Measurements from ENCODE around the gene MAFG. TPM values are rescaled to one million over a fixed set of nuclear protein-coding genes. Genes with fewer than 3 reads are reported as not detected.

Gene MAFG
- total and polyA plus RNA-seq, 2 of the 13 experiments (the other 11 are each of a cell fraction or from before 2014, with no cell fraction given) = 14.5 to 20.0 TPM

GRCh38 chr17:81961521-81962498 lies 34.3 kb upstream of the MAFG start (continued):
- TF ChIP-seq ZNF33B (CRISPR knock-in tag; IDR thresholded peaks at IDR 0.05) (peak; percentile 22; the same call in 1 of the 2 replicates), ADNP (CRISPR knock-in tag; IDR thresholded peaks at IDR 0.05) (no peak), RBFOX2 (IDR thresholded peaks at IDR 0.05; ENCODE audit: low read depth, low read length) (peak; percentile 89), ZNF704 (CRISPR knock-in tag; IDR thresholded peaks at IDR 0.05; ENCODE audit: borderline replicate concordance) (0 out of 2 replicates have a peak, but pooled peaks have one; percentile 12), HDAC1 (CRISPR knock-in tag; IDR thresholded peaks at IDR 0.05) (peak; percentile 34; the same call in 1 of the 2 replicates), ZNF142 (CRISPR knock-in tag; IDR thresholded peaks at IDR 0.05) (peak; percentile 87), ZNF333 (CRISPR knock-in tag; IDR thresholded peaks at IDR 0.05; ENCODE audit: borderline replicate concordance) (no peak), MEF2D (CRISPR knock-in tag; IDR thresholded peaks at IDR 0.05) (no peak), ESRRA (CRISPR knock-in tag; IDR thresholded peaks at IDR 0.05; ENCODE audit: low read depth) (0 out of 2 replicates have a peak, but pooled peaks have one; percentile 16), NR2F1 (CRISPR knock-in tag; IDR thresholded peaks at IDR 0.05) (no peak), ZNF792 (CRISPR knock-in tag; IDR thresholded peaks at IDR 0.05) (0 out of 2 replicates have a peak, but pooled peaks have one; percentile 21), SPEN (CRISPR knock-in tag; IDR thresholded peaks at IDR 0.05; ENCODE audit: low read depth) (peak; percentile 12; the same call in 1 of the 2 replicates), MAX (IDR thresholded peaks at IDR 0.05) (peak; percentile 13; the same call in 1 of the 2 replicates), SSRP1 (CRISPR knock-in tag; IDR thresholded peaks at IDR 0.05) (0 out of 2 replicates have a peak, but pooled peaks have one; percentile 26), ZNF768 (CRISPR knock-in tag; IDR thresholded peaks at IDR 0.05) (peak; percentile 57; the same call in 1 of the 2 replicates), POLR2AphosphoS5 (IDR thresholded peaks at IDR 0.05; ENCODE audit: low read depth, low read length) (peak; percentile 18), ZBTB14 (CRISPR knock-in tag; IDR thresholded peaks at IDR 0.05) (peak; percentile 21; the same call in 1 of the 2 replicates), ZMYM4 (CRISPR knock-in tag; IDR thresholded peaks at IDR 0.05) (peak; percentile 27; the same call in 1 of the 2 replicates), BRD4 (CRISPR knock-in tag; IDR thresholded peaks at IDR 0.05) (peak; percentile 59), GATAD1 (CRISPR knock-in tag; IDR thresholded peaks at IDR 0.05) (peak; percentile 33; the same call in 1 of the 2 replicates), PITX1 (CRISPR knock-in tag; IDR thresholded peaks at IDR 0.05) (0 out of 2 replicates have a peak, but pooled peaks have one; percentile 6)

All from HepG2 (cell line).